Stimulated activated CD8-positive, alpha-beta memory T cell treated with anti-CD3 and anti-CD28 coated beads, Interleukin-12 subunit alpha, Interleukin-12 subunit beta, amount 100 ng/mL, for 24 hours (primary cell): ENCODE data around the gene STRIT1.
"Not testable (repeated sequence)": the region's sequence is repeated elsewhere in the genome, so short reads cannot be mapped to it uniquely, and the experiment has no call there.

Source experiments
- DNase-seq: peaks from one replicate; pipeline ENCODE4 v3.0.0-alpha.2; 2020; ENCODE audit errors: extremely low read depth

Gene STRIT1

DNA sequence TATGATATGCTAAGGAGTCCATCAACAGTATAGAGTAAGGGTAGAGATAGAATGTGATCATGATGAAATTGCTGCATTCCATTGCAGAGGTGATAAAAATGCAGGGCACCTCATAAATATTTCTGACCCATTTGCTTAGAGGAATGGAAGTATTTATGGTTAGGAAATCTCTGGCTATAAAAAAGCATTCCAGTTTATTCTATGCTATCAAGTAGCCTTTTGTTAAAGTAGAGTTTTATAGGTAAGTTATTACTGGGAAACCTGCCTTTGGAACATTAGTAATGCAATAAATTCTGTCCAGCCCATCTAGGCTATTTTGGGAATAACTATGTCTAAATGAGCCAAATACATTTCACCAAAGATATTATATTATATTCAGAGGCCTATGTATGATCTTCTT lies 19.8 kb upstream of the STRIT1 start:
- no peak for DNase-seq

DNA sequence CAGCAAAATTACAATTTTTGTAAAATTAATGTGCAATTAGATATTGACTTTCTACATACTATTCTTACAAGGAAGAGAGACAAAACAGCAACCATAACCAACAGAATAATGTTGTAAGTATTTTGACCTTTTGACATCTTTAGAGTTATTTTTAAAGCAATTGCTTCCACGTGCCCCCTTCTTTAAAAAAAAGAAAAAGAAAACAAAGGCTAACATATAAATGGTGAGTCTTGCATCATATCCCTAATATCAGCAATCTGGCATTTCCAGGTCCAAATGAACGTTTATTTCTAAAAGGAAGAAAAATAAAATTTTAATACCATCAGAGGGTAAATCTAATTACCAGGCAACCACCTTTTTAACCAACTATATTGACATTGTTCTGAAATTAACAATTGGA lies 19.3 kb upstream of the STRIT1 start:
- no peak for DNase-seq

DNA sequence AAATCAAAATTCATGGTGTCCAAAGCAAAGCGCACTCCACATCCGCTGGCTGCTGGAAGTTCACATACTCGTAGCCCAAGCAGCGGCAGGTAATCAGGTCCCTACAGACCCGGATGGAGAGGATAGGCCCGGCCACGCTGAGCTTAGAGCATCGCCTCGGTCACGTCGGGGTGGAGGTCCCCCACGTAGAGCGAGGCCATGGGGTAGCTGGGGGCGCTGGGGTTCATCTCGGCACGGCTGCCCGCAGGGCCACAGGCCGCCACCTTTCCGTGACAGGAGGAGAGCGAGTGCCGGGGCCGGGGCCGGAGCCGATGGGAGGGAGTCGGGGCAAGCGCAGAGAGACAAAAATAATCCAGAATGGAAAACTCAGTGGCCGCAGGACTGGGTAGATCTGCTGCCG lies 16.1 kb upstream of the STRIT1 start:
- DNase-seq: no peak

DNA sequence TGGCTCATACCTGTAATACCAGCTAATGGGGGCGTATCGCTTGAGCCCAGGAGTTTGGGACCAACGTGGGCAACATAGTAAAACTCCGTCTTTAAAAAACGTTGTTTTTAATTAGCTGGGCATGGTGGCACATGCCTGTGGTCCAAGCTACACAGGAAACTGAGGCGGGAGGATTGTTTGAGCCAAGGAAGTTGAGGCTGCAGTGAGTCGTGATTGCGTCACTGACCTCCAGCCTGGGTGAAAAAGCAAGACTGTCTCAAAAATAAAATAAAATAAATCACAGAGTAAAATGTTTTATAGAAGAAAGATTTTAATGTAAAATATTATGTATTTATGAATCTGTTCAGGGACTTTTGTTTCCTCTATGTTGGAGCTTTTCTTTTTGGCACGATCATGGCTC lies 15.3 kb upstream of the STRIT1 start:
- no peak for DNase-seq

DNA sequence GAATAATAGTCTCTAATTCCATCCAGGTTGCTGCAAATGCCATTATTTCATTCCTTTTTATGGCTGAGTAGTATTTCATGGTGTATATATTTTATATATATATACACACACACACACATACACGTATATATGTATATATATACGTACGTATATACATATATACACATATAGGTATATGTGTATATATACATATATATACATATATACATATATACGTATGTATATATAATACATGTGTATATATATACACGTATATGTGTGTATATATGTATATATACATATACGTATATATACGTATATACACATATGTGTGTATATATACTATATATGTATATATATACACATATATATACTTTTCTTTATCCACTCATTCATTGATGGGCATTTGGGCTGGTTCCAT lies 13.7 kb upstream of the STRIT1 start:
- no peak for DNase-seq

DNA sequence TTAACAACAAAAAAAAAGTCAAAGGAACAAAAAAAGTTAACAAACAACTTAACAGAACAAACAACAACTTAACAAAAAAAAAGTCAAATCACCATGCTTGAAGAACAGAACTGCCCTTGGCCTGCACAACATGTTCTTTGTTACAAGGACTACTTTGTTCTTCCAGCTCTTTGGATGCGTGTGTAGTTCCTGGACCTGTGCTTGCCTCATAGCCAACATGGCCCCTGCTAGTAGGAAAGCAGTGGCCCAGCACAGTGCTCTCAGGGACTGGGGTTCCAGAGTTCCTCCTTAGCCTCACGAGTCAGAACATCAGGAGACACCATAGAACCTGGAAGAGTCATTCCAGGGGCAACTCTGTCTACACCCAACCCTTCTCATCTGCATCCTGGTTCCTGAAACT lies 10.9 kb upstream of the STRIT1 start:
- no peak for DNase-seq

DNA sequence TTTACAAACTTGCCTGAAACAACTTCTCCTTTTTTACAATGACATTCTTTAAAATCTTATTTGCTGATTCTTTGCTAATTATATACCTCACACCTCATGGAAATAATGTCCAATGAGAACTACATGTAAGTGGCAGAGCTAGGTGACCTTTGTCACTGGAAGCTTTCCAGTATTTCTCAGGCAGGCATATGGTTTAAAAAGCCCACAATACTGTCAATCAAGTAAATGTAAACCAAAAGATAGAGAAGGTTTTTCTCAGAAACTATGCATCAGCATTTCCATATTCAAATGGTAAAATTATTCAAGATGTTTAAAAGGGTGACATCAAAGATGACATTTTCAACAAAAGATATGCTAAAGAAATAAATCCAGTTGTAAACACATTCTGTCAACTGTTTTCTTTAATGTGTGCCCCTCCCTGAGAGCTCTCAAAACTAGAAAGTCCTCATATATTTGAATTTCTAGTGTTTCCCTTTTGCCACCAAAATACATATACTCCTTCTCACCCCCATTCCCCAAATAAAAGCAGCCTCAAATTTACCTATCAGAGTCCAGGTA lies 10.1 kb upstream of the STRIT1 start:
- DNase-seq: no peak

DNA sequence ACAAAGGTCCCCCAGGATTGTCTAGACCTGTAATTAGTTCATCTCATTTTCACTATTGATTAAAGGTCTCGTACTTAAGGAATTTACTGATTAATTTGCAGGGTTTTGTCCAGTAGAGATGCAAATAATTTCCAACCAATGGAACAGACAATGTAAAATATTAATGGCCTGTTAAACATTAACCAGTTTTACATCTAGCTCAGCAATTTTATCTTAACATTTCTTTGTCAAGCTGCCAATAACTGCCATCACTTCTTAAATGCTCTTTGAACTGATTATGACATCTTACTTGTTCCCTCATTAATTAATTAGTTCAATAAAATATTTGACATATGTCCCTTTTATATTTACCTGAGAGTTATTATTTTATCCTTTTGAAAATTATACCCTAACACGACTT lies 9.4 kb upstream of the STRIT1 start:
- no peak for DNase-seq

DNA sequence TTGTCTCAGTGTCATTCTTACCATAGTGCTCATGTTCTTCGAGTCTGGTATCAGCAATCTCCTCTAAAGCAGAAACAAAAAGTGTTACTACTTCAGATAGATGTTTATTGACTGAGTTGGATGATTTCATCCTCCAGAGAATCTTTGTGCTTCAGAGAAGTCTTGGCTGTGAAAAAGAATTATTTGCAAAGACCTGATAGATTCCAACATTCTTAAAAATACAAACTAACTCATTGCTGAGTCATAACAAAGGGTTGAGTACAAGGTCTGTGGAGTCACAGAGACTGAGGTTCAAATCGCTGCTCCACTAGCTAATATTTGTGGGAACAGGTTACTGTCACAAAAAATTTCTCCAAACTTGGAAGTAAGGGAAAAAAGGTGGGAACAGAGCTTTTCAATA lies 9.0 kb upstream of the STRIT1 start:
- no peak for DNase-seq

DNA sequence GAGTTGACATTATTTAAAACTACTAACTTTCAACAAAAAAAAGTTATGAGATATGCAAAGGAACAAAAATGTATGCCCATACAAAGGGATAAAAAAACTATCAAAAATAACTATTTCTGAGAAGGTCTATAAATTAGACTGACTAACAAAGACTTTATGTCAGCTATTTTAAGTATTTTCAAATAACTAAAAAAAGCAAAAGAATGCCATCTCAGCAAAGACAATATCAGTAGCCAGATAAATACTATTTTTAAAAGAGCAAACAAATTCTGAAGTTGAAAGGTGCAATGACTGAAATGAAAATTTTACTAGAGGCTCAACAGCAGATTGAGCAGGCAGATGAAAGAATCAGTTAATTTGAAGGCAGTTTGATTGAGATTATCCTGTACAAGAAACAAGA lies 3.6 kb upstream of the STRIT1 start:
- no peak for DNase-seq

DNA sequence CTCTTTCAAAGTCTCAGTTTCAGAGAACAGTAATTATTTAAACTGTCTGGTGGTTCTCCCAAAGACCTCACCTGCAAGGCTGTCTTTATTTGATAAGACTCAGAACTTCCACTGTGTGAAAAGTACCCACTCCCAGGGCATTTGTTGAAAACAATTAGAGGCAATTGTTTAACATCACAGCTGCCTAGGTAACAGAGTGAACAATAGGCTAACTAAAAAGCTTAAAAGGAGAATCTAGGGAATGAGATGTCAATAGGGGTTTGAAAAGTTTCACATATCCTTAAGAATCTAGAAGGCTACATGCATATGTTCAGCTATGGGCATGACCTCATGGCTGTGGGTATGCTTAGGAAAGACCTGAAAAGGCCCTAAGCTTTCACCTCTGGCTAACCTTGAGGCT lies 2.9 kb upstream of the STRIT1 start:
- no peak for DNase-seq

DNA sequence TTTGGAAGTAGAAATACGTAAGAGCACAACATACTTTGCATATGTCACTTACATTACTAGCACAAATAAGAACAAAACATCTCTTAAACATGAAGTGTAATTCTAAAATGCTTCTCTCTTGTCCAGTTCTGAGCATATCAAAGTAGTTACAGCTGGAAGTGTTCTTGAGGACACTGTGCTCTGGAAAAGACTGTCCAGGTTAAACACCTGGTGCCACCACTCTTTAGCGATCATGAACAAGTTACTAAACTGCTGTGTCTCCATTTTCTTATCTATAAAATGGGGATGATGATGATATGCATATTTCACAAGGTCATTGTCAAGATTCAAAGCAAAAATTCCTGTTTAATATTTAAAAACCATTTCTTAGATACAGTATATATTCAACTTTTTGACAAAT lies 790 bp downstream of the STRIT1 start:
- no peak for DNase-seq

DNA sequence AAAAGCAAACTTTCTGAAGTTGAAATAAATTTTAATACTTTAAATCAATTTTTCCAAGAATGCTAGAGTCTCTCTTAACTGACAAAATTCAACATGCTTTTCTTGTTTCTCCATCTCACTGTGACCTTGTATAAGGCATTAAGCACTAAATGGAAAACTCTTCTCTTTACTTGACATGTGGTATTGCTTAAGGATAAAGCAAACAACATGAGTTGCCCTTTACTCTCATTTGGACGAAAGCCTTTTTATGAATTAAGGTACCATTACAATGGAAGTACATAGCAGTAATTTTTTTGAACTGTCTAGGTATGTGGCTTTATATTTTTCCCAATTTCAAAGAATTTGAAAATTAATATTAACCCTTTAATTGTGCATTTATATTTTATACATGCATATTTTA lies 1.4 kb downstream of the STRIT1 start:
- no peak for DNase-seq

DNA sequence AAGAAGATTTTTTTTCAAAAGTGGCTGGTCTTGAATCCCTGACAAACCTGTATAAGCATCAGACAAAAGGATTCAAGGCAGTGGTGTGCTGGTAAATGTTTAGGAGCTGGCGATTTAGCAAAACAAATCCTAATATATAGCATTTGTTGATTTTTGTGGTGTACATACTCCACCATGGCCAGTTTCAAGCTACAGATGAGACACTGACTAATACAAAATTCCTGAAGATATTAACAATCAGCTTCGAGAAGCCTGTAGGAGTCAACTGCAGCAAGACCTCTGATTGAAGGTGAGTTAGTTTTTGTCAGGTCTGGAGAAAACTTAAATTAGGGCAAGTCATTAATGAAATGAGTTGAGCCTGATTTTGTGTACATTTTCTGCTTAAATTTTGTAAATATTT lies 6.7 kb downstream of the STRIT1 start:
- no peak for DNase-seq

DNA sequence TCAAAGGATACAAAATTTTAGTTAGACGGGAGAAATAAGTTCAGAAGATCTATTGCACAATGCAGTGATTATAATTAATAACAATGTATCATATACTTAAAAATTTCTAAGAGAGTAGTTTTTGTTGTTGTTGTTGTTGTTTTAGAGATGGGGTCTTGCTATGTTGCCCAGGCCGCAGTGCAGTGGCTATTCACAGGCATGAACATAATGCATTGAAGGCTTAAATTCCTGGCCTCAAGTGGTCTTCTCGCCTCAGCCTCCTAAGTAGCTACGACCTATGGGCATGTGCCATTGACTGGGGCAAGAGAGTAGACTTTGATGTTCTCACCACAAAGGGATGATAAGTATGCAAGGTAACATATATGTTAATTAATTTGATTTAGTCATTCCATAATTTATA lies 7.5 kb downstream of the STRIT1 start:
- no peak for DNase-seq

DNA sequence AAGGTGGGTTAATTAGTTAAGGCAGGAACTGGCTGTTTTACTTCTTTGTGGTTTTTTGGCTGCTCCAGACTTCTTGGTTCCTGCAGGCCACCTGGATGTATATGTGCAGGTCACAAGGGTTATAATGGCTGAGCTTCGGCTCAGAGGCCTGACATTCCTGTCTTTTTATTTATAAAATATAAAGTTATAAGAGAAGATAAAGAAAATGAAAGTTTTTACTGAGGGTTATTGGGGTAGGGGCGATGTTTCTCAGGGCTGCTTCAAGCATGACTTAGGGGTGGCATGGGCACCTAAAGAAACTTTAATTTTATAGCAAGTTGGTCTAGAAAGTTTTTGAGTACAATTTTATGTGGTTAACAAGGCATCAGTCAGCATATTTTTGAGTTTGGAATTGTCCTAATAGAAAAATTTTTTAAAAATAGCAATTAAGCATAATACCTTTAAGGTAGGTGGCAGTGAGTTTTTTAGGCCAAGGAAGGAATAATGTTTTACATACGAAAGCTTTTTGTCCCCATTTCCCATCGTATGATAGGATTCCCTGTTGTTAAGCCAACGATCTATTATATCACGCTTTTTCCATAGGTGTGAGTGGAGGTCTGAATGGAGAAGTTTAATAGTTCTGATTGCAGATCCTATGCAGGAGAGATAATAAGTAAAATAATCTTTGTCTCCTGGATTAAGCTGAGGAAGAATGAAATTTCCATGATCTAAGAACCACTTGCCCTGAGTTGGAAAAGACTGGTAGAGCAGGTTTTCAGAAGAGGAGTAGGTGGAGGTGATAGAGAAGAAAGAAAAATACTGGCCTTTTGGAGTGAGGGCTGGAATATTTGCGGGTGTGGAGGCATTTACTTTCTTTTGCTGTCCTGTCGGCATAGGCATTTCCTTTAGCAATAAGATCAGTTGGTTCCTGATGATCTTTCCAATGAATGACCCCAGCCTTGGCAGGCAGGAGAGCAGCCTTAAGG lies 10.1 kb downstream of the STRIT1 start:
- no peak for DNase-seq

DNA sequence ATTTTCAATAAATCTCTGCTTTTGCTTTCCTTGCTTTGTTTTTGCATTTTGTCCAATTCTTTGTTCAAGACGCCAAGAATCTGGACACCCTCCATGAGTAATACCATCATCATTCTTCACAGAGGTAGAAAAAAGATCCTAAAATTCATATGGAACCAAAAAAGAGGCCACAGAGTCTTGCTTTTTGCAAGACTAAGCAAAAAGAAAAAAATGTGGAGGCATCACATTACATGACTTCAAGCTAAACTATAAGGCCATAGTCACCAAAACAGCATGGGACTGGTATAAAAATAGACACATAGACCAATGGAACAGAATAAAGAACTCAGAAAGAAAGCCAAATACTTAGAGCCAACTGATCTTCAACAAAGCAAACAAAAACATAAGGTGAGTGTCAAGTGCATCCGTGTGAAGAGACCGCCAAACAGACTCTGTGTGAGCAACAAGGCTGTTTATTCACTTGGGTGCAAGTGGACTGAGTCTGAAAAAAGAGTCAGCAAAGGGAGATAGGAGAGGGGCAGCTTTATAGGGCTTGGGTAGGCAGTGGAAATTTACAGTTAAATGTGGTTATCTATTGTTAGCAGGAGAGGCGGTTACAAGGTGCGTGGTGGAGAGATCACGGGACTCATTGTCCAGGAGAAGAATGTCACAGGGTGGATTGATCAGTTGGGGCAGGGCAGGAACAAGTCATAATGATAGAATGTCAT lies 10.9 kb downstream of the STRIT1 start:
- no peak for DNase-seq

DNA sequence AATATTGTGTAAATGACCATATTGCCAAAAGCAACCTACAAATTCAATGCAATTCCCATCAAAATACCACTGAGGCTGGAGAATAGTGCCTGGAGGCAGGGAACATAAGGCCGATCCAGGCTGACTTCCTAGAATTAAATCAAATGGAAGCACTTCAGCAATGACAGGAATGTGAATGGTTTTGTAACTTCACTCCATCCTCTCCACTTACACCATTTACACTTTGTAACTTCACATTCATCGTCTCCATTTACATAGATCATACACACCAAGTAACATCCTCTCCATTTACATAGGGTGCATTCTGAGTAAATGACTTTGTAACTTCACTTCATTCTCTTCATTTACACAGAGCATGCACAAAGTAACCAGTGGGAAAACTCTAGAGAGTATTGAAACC lies 11.6 kb downstream of the STRIT1 start:
- no peak for DNase-seq

DNA sequence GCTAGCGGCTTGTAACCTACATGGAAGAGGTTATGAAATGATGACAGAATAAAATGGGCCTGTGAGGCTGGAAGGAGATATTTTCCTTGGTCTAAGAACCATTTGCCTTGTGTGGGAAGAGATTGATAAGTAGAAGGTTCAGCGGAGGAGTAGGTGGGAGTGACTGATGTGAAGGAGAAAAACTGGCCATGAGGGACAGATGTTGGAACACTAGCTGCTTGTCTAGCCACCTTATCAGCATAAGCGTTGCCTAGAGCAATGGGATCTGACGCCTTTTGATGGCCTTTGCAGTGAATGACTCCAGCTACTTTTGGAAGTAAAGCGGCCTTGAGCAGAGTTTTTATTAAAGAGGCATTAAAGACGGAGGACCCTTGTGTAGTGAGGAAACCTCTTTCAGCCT lies 17.4 kb downstream of the STRIT1 start:
- DNase-seq: not testable (repeated sequence)

DNA sequence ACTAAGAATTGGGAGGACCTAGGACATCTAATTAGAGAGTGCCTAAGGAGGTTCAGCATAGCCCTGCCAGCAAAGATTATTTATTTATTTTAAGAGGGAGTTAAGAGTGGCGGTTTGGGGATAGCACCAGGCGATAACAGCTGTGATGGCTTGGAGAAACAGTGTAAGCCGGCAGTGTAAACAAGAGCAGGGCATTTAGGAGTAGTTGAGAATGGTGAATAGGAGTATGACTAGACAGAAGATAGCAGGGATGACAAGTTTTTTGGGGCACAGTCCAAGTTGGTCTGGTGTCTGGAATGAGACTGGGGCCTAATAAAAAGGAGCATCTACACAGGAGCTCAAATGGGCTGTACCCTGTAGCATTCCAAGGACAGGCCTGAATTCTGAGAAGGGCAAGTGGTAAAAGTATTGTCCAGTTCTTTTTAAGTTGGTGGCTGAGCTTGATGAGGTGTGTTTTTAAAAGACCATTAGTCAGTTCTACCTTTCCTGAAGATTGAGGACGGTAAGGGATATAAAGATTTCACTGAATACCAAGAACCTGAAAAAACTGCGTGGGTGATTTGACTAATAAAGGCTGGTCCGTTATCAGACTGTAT lies 18.2 kb downstream of the STRIT1 start:
- not testable (repeated sequence) for DNase-seq

DNA sequence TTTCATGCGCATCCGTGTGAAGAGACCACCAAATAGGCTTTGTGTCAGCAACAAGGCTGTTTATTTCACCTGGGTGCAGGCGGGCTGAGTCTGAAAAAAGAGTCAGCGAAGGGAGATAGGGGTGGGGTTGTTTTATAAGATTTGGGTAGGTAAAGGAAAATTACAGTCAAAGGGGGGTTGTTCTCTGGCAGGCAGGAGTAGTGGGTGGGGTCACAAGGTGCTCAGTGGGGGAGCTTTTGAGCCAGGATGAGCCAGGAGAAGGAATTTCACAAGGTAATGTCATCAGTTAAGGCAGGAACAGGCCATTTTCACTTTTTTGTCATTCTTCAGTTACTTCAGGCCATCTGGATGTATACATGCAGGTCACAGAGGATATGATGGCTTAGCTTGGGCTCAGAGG lies 19.0 kb downstream of the STRIT1 start:
- not testable (repeated sequence) for DNase-seq

DNA sequence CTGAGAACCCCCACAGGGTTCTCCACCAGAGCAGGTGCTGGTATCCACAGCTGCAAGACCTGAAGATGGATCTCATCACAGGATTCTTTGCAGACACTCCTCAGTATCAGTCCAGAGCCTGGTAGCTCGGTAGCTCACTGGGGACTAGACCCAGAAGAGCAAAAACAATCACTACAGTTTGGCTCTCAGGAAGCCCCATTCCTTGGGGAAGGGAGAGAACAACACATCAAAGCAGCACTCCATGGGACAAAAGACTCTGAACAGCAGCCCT lies 22.2 kb downstream of the STRIT1 start:
- no peak for DNase-seq
